NOMO-1 (cell line): ENCODE data around the gene KPNA6.
A peak's percentile ranks its signal among the peaks of the same experiment; 100 is the strongest.
"Not testable (repeated sequence)": the region's sequence is repeated elsewhere in the genome, so short reads cannot be mapped to it uniquely, and the experiment has no call there.

Experiments used
- DNase-seq, 2 experiments: peaks; one replicate each; lab custom pipeline; 2025; ENCODE audit not compliant: unreplicated experiment in 2 of 2; lab: John Stamatoyannopoulos, UW

Gene KPNA6

GRCh38 chr1:32100359-32100758 is 7.5 kb upstream of the KPNA6 start:
- peak; percentile 62 to 64 for DNase-seq

- no peak for DNase-seq
Observed at GRCh38 chr1:32100807-32101708, 6.8 kb upstream of the KPNA6 start.

- no peak for DNase-seq
Observed at GRCh38 chr1:32104127-32104526, 3.7 kb upstream of the KPNA6 start.

- DNase-seq, result no peak
Observed at GRCh38 chr1:32105338-32105737, 2.5 kb upstream of the KPNA6 start.

GRCh38 chr1:32106663-32107275 is 1.1 kb upstream of the KPNA6 start:
- peak; percentile 13 to 41 for DNase-seq

GRCh38 chr1:32111040-32111623 is 3.3 kb downstream of the KPNA6 start:
- no peak for DNase-seq

DNA sequence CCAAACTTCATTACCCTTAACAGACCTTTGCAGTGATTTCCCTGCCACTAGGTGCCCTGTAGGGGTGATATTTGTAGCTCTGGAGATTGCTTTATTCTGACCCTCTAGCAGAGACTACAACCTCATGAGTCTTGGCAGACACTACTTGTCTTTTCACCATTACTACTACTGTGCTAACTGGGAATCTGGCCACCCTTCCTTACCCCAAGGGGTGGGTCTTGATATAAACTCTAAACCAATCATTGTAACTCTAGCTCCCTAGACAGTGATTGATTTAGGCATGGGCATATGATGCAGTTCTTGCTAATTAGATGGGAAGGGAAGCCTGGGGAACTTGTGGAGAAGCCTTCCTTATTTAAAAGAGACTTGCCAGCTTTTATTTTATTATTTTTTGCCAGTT is 3.9 kb downstream of the KPNA6 start:
- no peak for DNase-seq

DNA sequence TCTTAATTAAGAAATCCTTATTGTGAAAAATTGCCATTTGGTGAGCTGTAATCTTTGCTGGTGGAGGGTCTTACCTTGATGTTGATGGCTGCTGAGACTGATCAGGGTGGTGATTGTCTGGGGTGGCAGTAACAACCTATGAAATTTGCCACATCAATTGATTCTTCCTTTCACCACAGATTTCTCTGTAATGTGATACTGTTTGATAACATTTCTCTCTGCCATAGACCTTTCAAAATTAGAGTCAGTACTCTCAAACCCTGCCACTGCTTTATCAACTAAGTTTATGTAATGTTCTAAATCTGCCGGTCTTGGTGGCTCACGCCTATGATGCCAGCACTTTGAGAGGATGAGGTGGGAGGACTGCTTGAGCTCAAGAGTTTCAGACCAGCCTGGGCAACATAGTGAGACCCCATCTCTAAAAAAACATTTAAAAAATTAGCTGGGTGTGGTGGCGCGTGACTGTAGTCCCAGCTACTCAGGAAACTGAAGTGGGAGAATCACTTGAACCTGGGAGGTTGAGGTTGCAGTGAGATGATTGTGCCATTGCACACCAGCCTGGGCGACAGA is 5.0 kb downstream of the KPNA6 start:
- no peak for DNase-seq

GRCh38 chr1:32113436-32113835 is 5.6 kb downstream of the KPNA6 start:
- DNase-seq, result not testable (repeated sequence)

DNA sequence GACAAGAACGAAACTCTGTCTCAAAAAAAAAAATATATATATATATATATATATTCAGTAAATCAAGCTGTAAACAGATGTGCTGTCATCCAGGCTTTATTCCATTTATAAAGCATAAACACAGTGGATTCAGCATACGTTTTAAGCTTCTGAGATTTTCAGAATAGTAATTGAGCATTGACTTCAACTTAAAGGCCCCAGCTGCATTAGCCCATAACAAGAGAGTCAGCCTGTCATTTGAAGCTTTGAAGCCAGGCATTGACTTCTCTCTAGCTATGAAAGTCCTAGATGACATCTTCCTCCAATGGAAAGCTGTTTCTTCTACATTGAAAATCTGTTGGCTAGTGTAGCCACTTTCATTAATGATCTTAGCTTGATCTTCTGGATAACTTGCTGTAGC is 6.6 kb downstream of the KPNA6 start:
- no peak for DNase-seq

DNA sequence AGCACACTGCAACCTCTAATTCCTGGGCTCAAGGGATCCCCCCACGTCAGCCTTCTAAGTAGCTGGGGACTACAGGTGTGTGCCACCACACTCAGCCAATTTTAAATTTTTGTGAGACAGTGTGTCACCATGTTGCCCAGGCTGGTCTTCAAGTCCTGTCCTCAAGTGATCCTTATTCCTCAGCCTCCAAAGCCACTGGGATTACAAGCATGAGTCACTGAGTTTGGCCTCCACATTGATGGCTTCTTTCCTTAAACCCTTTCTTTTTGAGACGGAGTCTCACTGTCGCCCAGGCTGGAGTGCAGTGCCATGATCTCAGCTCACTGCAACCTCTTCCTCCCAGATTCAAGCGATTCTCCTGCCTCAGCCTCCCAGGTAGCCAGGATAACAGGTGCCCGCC is 7.6 kb downstream of the KPNA6 start:
- DNase-seq, result no peak

- DNase-seq, result no peak
Observed at GRCh38 chr1:32116531-32116930, 8.7 kb downstream of the KPNA6 start.

- DNase-seq, result peak; percentile 24 to 72
Observed at GRCh38 chr1:32122151-32122550, 14.3 kb downstream of the KPNA6 start.

- not testable (repeated sequence) for DNase-seq
Observed at GRCh38 chr1:32123361-32123760, 15.5 kb downstream of the KPNA6 start.

DNA sequence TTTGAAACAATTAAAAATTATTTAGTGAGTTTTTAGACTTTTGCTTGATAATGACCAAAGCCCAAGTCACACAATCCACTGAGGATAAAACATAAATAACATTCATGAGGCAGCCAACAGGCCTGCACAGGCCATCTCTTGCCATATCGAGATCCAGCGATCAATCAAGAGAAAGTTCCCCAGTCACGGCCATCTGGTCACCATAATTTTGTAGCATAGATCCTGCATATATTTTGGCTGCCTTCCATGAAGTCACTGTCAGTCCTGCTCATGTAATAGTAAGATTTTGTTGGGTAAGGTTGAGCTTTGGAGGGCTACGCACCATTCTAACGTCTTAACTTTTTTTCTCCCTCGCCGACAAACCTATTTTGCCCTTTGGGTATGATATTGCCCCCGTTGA is 17.5 kb downstream of the KPNA6 start:
- DNase-seq, result no peak

DNA sequence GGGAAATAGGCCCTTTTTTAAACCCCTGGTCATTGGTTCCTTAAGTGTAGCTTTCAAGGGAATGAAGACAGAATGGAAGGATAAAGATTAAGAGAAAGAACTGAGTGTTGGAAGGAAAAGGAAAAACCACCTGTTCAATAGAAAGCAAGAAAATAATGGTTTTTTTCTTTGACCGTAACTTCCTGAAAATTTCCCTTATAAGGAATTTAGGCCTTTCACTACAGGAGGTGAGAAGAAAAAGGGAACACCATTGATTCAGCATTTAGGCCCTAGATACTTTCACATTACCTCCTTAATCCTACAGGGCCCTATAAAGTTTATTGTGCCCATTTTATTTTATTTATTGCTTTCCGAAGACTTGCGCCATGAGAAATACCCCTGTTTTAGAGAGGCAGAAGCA is 18.9 kb downstream of the KPNA6 start:
- DNase-seq, result no peak

GRCh38 chr1:32127409-32128198 is 19.7 kb downstream of the KPNA6 start:
- DNase-seq, result no peak

- DNase-seq, result no peak
Observed at GRCh38 chr1:32128479-32128878, 20.6 kb downstream of the KPNA6 start.

DNA sequence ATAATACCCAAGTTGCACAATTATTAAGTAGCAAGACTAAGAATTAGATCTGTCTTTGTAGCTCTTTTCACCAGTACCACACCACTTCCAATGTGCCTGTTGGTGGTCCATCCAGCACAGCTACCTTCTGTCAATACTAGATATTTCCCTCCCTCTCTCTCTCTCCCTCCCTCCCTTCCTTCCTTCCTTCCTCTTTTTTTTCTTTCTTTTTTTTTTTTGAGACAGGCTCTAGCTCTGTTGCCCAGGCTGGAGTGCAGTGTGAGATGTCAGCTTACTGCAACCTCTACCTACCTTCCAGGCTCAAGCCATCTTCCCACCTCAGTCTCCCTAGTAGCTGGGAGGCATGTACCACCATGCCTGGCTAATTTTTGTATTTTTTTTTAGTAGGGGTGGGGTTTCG is 21.1 kb downstream of the KPNA6 start:
- DNase-seq, result peak in 1 of 2 experiments; percentile 15

GRCh38 chr1:32133950-32134280 is 26.1 kb downstream of the KPNA6 start:
- DNase-seq, result not testable (repeated sequence)

DNA sequence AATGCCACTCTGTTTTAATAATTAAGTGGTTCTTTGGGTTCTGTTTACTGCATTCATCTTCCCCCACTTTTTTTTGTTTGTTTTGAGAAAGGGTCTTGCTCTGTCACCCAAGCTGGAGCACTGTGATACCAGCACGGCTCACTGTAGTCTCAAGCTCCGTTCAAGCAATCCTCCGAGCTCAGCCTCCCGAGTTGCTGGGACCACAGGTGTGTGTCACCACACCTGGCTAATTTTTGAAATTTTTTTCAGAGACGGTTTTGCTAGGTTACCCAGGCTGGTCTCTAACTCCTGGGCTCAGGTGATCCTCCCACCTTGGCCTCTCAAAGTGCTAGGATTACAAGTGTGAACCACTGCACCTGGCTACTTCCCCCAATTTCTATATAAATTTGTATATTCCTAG is 29.3 kb downstream of the KPNA6 start:
- DNase-seq, result no peak
